ENCODE data around the gene PIP.
"Not testable (repeated sequence)": the region's sequence is repeated elsewhere in the genome, so short reads cannot be mapped to it uniquely, and the experiment has no call there.

Gene PIP

GRCh38 chr7:143129477-143129876 lies 2.4 kb upstream of the PIP start:
- no peak for FAIRE-seq
- TF ChIP-seq POLR2AphosphoS5 (IDR thresholded peaks at IDR 0.05; ENCODE audit: low read depth, low read length) (no peak), TAF1 (IDR thresholded peaks at IDR 0.05; ENCODE audit: borderline replicate concordance, low read depth, low read length) (no peak), POLR2A (IDR thresholded peaks at IDR 0.05; ENCODE audit: low read depth, low read length) (no peak)
- no peak for DNase-seq (ENCODE audit: insufficient read length)

DNA sequence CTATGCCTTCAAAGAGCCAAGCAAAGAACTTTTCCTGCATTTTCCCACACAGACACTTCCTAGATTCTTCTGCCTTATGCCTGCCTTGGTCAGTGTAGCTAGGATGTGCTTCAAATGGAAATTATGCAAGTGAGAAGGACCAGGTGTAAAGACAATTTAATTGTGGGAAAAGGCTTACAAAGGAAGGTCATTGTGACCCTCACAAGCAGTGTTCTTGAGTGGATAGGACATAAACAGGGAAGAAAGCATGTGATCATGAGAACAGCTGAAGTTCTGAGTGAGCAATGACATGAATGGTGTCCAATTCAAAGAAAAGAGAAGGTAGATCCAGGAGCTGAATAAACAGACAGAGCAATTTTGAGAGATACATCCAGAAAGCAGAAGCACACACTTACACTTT lies 1.3 kb upstream of the PIP start:
- TF ChIP-seq TAF1 (IDR thresholded peaks at IDR 0.05; ENCODE audit: borderline replicate concordance, low read depth, low read length) (no peak), POLR2A (IDR thresholded peaks at IDR 0.05; ENCODE audit: low read depth, low read length) (no peak), POLR2AphosphoS5 (IDR thresholded peaks at IDR 0.05; ENCODE audit: low read depth, low read length) (no peak)
- DNase-seq (ENCODE audit: insufficient read length) (no peak), FAIRE-seq (no peak)

DNA sequence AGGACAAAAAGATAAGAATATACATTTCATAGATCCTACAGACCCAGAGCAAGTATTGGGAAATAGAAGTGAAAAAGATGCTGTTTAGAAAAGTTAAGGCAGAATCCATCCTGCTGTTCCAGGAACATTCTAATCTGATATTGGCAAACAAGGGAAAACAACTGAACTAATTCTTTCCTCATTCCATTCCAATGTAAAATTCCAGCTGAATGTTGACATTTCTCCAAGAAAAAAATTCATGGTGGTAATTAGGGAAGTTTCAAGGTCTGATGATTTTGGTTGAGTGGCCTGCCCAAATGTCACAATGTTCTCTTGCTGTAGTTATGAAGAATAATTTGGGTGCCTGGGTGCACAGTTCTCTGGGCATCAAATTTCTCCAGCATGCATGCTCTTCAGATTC lies 15.2 kb downstream of the PIP start:
- no peak for DNase-seq (ENCODE audit: insufficient read length)
- no peak for FAIRE-seq
- no peak for TF ChIP-seq POLR2A (IDR thresholded peaks at IDR 0.05; ENCODE audit: low read depth, low read length)
- TF ChIP-seq POLR2AphosphoS5 (IDR thresholded peaks at IDR 0.05; ENCODE audit: low read depth, low read length): no peak
- no peak for TF ChIP-seq TAF1 (IDR thresholded peaks at IDR 0.05; ENCODE audit: borderline replicate concordance, low read depth, low read length)

DNA sequence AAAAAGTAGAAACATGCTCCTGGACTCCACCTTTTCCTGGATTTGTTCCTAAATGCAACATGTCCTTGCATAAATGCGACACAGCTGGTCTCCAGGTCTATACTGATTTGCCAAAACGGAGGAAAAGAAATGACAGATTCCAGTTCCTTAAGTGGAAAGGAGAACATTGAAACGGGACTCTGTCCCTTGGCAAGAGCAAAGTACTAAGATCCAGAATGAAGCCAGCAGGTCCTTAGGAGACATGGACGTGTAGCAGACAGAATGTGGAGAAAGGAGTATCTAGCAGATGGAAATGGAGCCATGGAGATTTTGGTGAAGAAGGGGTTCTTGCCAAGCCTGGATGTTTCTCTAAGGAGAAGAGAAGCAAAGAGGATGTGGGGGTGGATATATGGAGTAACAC lies 16.2 kb downstream of the PIP start:
- no peak for FAIRE-seq
- no peak for DNase-seq (ENCODE audit: insufficient read length)
- TF ChIP-seq POLR2AphosphoS5 (IDR thresholded peaks at IDR 0.05; ENCODE audit: low read depth, low read length) (no peak), TAF1 (IDR thresholded peaks at IDR 0.05; ENCODE audit: borderline replicate concordance, low read depth, low read length) (no peak), POLR2A (IDR thresholded peaks at IDR 0.05; ENCODE audit: low read depth, low read length) (no peak)

- DNase-seq (ENCODE audit: insufficient read length) (no peak), FAIRE-seq (no peak)
These were observed 16.8 kb downstream of the PIP start for GRCh38 chr7:143148651-143149050.

GRCh38 chr7:143150696-143151095 lies 18.8 kb downstream of the PIP start:
- DNase-seq (ENCODE audit: insufficient read length); FAIRE-seq: not testable (repeated sequence)

More at GRCh38 chr7:143148651-143149050, 16.8 kb downstream of the PIP start:
- TF ChIP-seq TAF1 (IDR thresholded peaks at IDR 0.05; ENCODE audit: borderline replicate concordance, low read depth, low read length) (no peak), POLR2A (IDR thresholded peaks at IDR 0.05; ENCODE audit: low read depth, low read length) (no peak), POLR2AphosphoS5 (IDR thresholded peaks at IDR 0.05; ENCODE audit: low read depth, low read length) (no peak)

- FAIRE-seq; DNase-seq (ENCODE audit: insufficient read length): not testable (repeated sequence)
These were observed 26.7 kb downstream of the PIP start for GRCh38 chr7:143158617-143159016.

DNA sequence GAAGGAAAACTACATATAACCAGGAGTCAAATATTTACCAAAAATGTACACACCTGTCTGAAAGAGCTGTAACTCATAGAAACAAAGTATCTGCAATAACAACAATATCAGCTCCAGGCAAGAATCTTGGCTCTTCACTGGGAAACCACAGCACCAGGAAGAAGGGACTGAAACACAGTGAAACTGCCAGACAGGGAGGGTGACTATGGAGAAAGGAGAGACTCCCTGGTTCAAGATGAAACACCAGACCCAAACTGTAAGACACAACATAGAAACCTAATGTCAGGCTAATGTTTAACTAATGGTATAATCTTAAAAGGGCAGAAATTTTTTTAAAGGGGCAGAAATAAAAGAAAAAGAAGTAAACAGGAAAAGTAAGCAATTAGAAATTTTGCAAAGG lies 39.8 kb downstream of the PIP start:
- no peak for DNase-seq (ENCODE audit: insufficient read length)
- no peak for TF ChIP-seq TAF1 (IDR thresholded peaks at IDR 0.05; ENCODE audit: borderline replicate concordance, low read depth, low read length)
- no peak for TF ChIP-seq POLR2A (IDR thresholded peaks at IDR 0.05; ENCODE audit: low read depth, low read length)
- TF ChIP-seq POLR2AphosphoS5 (IDR thresholded peaks at IDR 0.05; ENCODE audit: low read depth, low read length): no peak
- no peak for FAIRE-seq

DNA sequence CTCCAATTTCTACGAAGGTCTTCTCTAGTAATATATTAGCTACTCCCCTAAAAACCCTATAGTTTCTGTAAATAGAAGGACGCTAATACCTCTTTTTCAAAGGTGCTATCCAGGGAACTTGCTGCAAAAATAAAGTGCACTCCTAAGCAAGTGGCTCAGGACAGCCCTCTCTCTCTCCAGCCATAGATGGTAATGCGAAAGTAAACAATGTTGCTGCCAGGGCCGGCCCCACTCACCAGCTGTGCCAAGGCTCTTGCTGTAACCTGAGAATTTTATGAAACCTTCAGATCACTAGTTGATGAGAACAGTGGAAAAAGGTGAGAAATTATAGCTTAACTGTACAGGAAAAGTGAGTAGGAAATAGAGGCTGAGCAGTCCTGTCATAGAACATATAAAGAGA lies 40.5 kb downstream of the PIP start:
- TF ChIP-seq POLR2A (IDR thresholded peaks at IDR 0.05; ENCODE audit: low read depth, low read length) (no peak), POLR2AphosphoS5 (IDR thresholded peaks at IDR 0.05; ENCODE audit: low read depth, low read length) (no peak), TAF1 (IDR thresholded peaks at IDR 0.05; ENCODE audit: borderline replicate concordance, low read depth, low read length) (no peak)

GRCh38 chr7:143176128-143176527 lies 44.3 kb downstream of the PIP start:
- TF ChIP-seq TAF1 (IDR thresholded peaks at IDR 0.05; ENCODE audit: borderline replicate concordance, low read depth, low read length) (no peak), POLR2A (IDR thresholded peaks at IDR 0.05; ENCODE audit: low read depth, low read length) (no peak), POLR2AphosphoS5 (IDR thresholded peaks at IDR 0.05; ENCODE audit: low read depth, low read length) (no peak)
- DNase-seq (ENCODE audit: insufficient read length) (no peak), FAIRE-seq (no peak)

More for the DNA sequence above, 40.5 kb downstream of the PIP start:
- no peak for DNase-seq (ENCODE audit: insufficient read length)
- no peak for FAIRE-seq

DNA sequence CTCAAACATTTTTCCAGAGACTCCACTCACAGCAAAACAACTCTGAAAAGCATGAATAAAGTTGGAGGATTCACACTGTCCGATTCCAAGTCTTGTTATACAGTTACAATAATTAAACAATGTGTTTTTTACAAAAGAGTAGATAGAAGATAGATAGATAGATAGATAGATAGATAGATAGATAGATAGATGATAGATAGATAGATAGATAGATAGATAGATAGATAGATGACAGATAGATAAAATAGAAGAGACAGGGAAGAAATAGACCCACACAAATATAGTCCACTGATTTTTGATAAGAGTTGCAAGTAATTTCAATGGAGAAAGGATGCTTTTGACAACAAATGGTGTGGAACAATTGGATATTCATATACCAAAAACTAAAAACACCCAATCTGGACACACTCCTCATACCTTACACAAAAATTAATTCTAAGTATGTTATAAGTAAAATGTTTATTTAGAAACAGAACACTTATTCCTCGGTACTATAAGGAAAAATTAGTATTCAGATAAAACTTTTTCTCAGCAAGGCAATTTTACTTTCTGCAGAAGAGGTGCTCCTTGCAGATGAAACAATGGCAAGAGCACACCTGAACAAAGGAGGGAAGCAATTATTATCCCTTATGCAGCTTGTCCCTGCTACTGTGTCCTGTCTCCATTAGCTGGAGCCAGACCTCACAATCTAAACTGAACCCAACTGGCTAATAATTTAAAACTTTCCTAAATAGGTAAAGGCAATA lies 45.7 kb downstream of the PIP start:
- TF ChIP-seq POLR2AphosphoS5 (IDR thresholded peaks at IDR 0.05; ENCODE audit: low read depth, low read length) (no peak), TAF1 (IDR thresholded peaks at IDR 0.05; ENCODE audit: borderline replicate concordance, low read depth, low read length) (no peak), POLR2A (IDR thresholded peaks at IDR 0.05; ENCODE audit: low read depth, low read length) (no peak)
- no peak for FAIRE-seq
- DNase-seq (ENCODE audit: insufficient read length): no peak

DNA sequence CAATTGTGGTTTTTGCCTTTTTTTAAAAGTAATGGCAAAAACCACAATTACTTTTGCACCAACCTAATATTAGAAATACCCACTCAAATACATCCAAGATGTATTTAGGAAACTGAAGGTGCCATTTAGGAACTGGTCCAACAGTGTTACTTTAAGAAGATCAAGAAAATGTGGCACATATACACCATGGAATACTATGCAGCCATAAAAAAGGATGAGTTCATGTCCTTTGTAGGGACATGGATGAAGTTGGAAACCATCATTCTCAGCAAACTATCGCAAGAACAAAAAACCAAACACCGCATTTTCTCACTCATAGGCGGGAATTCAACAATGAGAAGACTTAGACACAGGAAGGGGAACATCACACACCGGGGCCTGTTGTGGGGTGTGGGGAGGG lies 48.9 kb downstream of the PIP start:
- DNase-seq (ENCODE audit: insufficient read length); FAIRE-seq: not testable (repeated sequence)

DNA sequence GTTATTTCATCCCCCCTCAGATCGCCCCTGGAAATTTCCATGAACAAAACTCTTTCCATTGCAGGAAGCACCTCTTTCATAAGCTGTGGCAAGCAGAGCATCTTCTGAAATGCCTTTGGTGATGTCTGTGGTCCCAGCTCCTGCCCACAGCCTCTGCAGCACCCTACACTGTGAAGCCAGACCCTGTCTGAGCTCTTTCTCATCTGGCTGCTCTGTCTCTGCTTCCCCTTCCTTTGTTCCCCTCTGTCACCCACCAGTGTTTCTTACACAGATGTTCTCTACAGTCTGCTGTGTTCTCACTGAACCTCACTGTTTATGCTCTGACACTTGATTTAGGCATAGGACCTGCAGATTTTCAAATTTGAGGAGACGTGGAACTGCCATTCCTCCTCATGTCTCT lies 49.5 kb downstream of the PIP start:
- DNase-seq (ENCODE audit: insufficient read length) (no peak), FAIRE-seq (no peak)
- TF ChIP-seq POLR2A (IDR thresholded peaks at IDR 0.05; ENCODE audit: low read depth, low read length): no peak
- no peak for TF ChIP-seq TAF1 (IDR thresholded peaks at IDR 0.05; ENCODE audit: borderline replicate concordance, low read depth, low read length)
- TF ChIP-seq POLR2AphosphoS5 (IDR thresholded peaks at IDR 0.05; ENCODE audit: low read depth, low read length): no peak

All from GM12892 (cell line).